GM19035 (cell line): Measurements from ENCODE around the gene SERPINH1.

ENCODE experiments used
- ATAC-seq: cut with Tn5 transposase; IDR thresholded peaks from one replicate; pipeline ENCODE4 v1.9.1; 2021; ENCODE audit not compliant: unreplicated experiment

Gene SERPINH1

DNA sequence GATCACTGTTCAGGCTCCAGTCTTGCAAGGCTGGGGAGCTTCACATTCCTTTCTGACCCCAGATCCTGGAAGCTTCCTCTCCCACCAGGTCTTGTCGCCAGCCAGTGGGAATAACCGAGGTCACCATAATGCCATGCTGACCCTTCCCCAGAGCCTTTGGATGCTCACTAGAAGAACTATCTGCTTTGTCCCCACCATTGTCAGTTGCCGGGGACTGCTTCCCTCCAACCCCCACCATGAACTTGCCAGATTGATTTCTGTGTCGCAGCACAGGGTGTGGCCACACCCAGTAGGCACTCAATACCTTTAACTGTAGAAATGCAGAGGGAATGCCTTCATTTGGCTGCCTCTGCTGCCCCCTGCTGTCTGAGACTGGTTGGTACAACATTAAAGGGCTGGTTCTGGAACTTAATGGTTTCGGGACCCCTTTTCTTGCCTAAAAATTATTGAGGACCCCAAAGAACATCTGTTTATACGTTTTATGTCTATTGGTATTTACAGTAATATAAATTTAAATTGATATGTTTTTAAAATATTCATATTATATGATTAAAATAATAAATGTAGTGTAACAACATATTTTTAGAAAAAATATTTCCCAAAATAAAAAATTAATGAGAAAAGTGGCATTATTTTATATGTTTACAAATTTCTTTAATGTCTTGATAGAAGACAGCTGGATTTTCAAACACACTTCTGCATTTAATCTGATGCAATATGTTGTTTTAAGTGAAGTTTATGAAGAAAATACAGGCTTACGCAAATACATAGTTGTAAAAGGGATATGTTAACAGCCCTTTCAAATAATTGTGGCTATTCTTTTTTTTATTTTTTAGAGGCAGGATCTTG, 29.6 kb upstream of the SERPINH1 start:
- no peak for ATAC-seq

DNA sequence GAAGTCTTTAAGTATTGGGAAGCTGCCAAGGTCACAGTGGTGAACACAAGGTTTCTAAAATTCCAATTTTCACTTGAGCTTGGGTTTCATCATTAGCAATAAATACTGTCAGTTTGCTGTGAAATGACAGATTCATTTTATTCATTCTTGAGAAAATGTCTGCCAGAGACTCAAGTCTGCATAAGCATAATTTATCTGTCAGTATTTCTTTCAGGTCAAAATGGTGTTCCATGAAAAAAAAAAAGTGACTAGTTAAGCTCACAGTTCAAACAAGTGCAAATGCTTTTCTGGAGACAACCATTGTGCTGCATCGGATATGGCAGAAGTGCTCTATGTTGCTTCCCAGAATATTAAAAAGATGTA, 28.2 kb upstream of the SERPINH1 start:
- no peak for ATAC-seq

DNA sequence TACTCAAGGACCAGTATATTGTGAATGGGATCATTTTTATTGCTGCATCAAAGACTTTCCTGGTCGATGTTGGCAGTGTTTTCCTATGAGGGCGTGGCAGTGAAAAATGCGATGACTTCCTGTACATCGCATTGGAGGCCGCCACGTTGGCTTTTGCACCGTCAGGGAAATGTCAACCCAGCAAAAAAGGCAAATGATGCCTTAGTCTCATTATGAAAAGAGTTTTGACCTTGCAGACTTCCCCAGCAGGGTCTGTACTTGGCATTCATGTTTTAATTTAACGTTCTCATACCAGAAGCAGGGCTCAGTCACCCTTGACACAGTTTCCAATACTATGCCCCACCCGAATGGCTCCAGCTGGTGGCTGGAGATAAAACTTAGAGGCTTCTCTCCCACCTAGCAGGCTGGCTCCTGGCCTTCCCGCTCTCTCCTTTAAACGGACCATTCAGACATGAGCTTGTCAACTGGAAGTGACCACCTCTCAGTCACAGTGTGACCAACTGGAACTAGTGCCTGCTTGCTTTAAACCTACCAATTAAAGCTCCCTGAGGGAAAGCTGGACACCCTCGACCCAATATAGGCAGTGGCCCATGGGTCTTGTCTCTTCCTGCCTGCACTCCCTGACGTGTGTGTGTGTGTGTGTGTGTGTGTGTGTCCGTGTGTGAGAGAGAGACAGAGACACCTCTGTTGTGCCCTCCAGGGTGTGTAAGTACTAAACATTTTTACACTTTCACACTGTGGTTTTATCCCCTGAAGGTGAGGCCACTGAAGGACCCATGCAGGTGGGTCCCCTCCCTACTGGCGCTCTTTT, 27.6 kb upstream of the SERPINH1 start:
- no peak for ATAC-seq

DNA sequence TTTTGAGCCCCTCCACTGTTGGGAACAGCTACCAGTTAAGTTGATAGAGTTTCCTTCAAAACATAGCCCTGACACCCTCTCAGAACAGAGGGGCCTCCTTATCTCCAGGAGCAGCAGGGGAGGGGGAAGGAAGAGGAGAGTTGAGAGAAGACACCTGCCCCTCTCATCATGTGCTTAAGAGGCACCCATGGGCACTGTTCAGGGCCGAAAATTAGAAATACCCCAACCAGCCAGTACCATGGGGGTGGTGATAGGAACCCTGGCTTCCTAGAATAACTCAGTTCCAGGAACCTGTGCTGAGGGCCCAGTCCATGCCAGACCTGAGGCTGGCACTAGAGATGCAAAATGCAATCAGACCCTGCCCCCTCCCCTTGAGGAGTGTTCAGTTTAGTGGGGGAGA, 27.0 kb upstream of the SERPINH1 start:
- ATAC-seq, result no peak

DNA sequence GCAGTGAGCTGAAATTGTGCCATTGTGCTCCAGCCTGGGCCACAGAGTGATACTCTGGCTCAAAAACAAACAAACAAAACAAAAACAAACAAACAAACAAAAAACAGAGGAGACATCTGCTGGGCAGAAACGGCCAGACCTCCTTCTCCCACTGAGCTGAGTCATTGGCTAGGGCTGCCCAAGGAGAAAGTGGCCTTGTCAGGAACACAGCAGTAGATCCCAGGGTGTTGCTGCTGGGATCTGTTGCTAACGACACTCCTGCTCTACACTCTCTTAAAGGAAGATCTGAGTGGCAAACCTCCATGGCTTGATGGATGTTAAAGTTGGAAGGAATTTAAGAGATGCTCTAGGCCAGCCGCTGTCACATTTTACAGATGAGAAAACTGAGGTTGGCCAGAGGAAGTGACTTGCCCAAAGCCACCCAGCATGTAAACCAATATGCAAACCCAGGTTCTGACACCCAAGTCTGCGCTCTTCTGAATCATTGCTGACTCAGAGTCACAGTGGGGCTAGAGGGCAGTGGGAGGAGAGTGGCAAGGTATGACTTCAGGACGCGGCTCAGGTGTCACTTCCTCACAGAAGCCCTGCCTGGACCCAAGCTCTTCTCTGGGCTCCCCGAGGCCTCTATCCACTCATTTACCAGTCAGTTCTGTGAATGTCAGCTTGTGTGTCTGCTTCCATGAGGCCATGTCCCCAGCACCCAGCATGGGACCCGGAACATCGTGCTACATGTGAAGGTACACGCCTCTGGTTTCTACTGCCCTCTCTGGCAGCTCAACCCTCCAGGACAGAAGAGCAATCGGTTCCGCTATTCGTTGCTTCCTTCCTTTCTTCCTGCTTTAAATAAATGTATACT, 25.0 kb upstream of the SERPINH1 start:
- ATAC-seq, result peak; percentile 92

DNA sequence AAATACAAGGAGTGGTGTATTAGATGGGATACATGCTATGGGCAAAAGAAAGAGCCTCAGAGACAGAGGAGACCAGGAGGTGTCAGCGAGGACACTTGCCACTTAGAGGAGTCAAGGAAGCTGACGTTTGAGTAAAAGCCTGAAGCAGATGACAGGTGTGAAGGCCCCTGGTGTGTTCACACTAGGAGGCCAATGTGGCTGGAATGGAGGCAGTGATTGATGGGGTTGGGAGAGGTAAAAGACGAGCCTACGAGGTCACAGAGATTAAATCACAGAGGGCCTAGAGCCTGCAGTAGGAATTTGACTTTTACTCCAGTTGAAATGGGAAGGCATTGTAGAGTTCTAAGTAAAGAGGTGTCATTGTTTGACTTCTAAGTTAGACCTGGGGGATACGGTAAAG, 24.3 kb upstream of the SERPINH1 start:
- ATAC-seq, result no peak

DNA sequence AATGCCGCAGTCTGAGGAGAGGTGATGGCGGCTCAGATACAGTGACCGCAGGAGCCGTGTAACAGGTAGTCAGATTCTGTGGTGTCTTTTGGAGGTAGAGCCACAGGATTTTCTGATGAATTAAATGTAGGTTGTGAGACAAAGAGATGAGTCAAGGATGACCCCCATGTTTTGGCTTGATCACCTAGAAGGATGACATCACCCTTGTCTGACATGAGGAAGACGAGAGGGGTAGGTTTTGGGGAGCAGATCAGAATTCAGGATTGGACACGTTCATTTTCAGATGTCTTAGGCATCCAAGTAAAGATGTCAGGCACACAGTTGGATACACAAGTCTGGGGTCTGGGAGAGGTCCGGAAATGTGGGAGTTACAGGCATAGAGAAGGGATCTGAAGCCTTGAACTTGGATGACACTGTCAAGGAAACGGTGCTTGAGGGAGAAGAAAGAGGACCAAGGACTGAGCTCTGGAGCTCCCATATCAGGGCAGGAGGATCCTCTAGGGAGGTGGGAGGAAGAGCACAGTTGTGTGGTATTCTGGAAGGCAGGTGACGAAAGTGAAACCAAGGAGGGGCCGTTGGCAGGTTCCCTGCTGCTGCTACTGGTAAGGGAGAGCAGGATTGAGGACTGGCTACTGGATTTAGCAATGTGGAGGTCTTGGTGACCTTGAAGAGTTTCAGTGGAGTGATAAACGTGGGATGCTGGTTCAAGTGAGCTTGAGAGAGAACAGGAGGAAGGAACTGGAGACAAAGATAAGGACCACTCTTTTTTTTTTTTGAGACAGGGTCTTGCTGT, 23.7 kb upstream of the SERPINH1 start:
- no peak for ATAC-seq

DNA sequence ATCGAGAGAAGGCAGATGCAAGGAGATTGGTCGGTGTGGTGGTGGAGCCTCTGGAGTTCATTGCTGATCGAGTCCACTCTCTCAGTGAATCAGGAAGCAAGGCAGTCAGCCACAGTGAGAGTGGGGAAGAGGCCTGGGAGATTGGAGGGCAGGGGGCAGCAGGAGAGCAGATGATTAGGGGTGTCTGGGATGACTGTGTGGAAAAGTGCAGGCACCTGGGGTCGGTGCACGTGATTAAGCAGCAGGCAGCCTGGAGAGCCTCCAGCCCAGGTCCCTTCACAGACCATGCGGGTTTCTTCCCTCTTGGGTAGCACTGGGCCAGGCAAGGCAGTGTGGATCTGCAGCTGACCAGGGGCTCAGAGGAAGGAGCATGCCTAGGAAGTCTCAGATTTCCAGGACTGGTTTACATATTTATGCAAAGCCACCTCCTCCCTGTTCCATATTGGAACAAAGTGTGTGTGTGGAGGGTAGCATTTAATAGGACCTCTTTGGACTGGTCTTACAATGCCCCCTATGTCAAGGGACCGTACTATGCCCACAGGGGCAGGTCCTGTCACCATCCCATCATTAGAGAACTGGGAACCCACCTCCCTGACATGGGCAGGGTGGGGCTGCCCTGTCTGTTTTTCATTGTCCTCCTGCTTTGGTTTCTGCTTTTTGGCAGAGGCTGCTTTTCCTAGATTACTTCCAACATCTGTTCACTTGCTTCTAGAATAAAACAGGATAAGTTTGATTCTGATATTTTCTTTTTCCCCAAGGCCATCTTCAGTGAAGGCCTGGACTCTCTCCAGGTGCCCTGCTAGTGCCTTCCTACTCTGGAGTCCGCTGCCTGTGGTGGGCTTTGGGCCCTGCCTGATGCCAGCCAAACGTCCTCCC, 22.4 kb upstream of the SERPINH1 start:
- no peak for ATAC-seq

DNA sequence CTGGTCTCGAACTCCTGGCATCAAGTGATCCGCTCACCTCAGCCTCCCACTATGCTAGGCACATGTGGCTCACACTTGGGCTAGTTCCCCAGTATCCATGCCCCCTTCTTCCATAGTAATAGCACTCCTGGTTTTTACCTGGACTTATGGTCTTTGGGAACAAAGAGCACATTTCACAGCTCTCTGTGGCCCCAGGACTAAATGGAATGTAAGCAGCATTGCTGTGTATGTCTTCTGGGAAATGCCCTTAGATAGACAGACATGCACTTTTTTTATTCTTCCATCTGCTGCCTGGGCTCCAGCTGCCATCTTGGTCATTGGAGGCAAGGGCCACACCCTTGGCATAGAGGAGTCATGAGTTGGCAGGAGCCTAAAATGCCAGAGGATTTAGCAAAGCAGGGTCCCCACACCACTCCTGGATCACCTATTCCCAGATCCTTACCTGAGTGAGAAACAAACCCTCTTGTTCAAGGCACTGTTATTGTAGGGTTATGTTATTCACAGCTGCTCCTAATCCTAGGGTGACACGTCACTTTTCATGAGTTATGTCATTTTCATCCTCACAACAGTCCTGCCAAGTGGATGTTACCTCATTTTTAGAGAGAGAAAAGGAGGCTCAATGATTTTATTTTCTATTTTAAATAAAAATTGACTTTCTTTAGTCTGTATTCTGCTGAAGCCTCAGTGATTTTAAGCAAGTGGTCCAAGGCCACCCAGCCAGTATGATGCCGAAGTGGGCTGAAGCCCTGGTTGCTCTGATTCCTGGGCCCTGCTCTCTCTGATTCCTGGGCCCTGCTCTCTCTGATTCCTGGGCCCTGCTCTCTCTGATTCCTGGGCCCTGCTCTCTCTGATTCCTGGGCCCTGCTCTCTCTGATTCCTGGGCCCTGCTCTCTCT, 20.6 kb upstream of the SERPINH1 start:
- no peak for ATAC-seq

DNA sequence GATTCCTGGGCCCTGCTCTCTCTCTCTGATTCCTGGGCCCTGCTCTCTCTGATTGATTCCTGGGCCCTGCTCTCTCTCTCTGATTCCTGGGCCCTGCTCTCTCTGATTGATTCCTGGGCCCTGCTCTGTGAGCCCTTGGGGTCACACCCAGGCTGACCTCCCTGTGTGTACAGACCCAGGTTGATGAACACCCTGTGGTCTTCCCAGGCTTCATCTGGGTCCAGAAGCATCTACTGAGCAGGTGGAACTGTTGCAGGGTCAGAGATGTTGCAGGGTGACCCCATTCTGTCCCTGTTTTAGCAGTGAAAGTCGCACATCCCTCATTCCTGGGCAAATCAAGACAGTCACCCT, 20.0 kb upstream of the SERPINH1 start:
- no peak for ATAC-seq

DNA sequence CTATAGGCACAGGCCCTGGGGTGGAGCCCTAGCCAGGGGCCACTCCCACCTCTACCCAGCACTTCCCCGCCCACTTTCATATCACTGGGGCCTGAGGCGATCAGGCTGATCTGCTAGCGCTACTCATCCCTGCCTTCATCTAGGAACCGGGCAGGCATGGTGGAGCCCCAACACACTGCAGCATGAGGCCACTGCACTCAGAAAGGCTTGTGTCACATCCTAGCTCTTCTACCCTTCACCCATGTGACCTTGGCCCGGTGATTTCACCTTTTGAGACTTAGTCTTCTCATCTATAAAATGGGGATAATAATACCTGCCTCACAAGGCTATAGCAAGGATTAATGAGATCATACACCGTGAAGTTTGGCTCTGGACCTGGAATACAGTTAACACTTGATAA, 18.2 kb upstream of the SERPINH1 start:
- ATAC-seq, result no peak

DNA sequence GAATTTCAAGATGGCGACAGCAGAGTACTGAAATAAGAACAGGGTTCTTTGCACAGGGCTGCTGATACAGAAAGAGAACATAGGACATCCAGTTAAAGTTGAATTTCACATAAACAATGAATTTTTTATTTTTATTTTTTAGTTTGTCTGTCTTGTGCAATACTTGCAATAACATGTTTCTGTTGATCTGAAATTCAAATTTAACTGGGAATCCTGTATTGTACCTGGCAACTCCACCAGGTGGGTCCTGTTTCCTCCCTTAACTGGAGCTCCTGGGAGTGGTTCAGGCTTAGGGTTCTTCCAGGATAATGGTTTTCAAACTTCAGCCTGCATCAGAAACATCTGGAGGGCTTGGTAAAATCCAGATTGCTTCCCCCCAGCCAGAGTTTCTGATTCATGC, 14.9 kb upstream of the SERPINH1 start:
- ATAC-seq, result no peak

DNA sequence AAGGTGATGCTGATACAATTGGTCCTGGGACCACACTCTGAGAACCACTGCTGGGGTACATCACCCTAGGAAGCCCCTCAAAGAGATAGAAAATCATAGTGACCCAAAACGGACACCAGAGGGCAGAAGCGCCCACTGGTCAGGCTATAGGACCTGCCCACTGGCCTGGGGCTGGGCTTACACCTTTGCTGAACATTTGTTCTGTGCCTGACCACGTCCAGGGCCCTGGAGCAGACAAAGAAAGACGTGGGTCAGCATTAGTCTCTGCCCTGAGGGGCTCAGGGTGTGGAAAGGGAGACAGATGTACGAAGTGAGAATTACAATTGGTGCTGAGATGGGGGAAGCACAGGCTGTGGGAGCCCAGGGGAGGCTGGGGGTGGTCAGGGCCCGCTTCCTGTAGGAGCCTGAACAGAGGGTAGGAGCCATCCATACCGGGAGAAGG, 14.4 kb upstream of the SERPINH1 start:
- ATAC-seq, result no peak

DNA sequence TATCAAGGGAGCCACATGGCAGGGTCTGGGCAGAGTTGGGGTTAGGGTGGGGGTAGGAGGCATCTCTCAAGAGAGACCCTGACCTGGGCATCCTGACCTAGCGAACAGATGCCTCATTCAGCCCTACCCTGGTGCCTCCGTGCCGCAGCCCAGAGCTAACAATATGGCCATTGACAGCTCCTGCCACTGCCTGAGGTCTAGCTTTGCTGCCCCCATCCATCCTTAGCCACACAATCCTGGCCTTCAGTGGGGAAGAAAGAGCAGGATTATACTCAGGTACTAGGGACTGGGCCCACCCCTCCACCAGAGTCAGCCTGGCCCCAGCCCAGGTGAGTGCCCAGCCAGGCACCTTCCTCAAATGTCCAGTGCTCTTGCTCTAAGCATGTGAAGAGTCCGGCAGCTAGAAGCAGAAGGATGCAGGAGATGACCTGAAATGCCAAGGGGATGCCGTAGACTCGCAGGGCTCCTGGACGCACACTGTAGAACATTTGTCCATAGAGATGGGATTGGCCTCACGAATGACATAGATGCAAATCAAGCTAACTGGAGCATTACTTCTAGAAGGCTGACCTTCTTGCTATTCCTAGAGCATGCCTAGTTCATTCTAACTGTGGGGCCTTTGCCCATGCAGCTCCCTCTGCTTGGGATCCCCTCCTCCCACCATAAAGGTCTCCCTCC, 13.3 kb upstream of the SERPINH1 start:
- no peak for ATAC-seq

DNA sequence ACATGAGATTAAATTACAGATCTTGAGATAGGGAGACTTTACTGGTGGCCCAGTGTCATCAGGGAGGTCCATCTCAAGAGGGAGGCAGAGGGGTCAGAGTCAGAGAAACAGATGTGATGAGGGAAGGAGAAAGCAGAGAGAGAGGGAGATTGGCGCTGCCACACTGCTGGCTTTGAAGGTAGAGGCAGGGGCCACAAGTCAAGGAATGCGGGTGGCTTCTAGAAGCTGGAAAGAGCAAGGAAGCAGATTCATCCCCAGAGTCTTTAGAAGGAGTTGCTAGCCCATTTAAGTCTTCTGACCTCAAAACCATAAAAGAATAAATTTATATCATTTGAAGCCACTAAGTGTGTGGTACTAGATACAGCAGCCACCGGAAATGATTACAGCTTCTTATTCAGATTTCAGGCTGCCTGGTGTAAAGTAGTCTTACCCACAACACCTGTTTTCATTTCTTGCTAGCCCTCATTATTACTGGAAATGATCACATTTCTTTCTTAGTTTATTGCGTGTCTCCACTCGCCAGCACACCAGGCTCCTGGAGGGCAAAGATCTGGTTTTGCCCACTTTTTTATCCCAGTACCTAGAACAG, 12.6 kb upstream of the SERPINH1 start:
- ATAC-seq, result no peak

DNA sequence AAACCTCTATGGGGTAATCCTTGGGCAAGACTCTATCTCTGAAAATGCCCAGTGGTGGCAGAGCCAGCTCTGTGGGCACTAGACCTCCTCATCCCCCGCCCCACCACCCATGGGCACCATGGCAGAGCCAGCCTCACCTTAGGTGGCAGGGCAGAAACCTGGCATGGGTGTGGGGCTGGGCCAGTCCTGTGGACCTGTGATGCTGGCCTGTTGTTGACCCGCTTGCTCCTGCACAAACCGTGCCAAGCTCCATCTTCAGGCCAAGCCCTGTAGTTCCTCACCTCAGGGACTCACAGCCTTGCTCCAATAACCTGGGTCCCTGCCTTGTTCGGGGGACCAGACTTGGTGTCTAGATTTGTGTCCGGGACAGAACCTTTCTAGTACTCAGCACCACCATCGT, 8.9 kb upstream of the SERPINH1 start:
- no peak for ATAC-seq

DNA sequence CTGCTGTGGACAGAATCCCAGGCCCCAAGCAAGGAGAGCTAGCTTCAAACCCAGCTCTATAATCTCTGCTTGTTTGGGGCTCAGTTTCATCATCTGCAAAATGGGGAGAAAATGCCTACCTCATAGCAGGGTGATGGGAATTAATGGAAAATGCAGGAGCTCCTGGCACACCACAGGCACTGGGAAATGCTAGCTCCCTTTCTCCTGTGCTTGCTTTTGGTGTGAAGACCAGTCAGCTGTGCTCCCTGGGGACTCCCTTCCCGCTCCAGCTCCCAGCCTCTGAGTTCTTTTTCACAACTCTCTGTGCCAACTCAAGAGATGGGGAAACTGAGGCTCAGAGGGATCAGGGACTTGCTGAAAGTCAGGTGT, 8.2 kb upstream of the SERPINH1 start:
- no peak for ATAC-seq
